ENCODE data around the gene NEBL. TPM values are rescaled to one million over a fixed set of nuclear protein-coding genes. Genes with fewer than 3 reads are reported as not detected.
"Not testable (repeated sequence)": the region's sequence is repeated elsewhere in the genome, so short reads cannot be mapped to it uniquely, and the experiment has no call there.

The NEBL gene, protein sequence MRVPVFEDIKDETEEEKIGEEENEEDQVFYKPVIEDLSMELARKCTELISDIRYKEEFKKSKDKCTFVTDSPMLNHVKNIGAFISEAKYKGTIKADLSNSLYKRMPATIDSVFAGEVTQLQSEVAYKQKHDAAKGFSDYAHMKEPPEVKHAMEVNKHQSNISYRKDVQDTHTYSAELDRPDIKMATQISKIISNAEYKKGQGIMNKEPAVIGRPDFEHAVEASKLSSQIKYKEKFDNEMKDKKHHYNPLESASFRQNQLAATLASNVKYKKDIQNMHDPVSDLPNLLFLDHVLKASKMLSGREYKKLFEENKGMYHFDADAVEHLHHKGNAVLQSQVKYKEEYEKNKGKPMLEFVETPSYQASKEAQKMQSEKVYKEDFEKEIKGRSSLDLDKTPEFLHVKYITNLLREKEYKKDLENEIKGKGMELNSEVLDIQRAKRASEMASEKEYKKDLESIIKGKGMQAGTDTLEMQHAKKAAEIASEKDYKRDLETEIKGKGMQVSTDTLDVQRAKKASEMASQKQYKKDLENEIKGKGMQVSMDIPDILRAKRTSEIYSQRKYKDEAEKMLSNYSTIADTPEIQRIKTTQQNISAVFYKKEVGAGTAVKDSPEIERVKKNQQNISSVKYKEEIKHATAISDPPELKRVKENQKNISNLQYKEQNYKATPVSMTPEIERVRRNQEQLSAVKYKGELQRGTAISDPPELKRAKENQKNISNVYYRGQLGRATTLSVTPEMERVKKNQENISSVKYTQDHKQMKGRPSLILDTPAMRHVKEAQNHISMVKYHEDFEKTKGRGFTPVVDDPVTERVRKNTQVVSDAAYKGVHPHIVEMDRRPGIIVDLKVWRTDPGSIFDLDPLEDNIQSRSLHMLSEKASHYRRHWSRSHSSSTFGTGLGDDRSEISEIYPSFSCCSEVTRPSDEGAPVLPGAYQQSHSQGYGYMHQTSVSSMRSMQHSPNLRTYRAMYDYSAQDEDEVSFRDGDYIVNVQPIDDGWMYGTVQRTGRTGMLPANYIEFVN
- total RNA-seq: 1 to 10 TPM; 2.8 to 4.3 TPM
- under 1 TPM; 0.18 to 0.25 TPM for polyA plus RNA-seq
- long read RNA-seq, donor 1, partial matches to known transcripts: 0 of 1 reads
- long read RNA-seq, donor 1, other reads (novel, unspliced or antisense): 1 of 1 reads
- long read RNA-seq, donor 2: 0 reads

DNA sequence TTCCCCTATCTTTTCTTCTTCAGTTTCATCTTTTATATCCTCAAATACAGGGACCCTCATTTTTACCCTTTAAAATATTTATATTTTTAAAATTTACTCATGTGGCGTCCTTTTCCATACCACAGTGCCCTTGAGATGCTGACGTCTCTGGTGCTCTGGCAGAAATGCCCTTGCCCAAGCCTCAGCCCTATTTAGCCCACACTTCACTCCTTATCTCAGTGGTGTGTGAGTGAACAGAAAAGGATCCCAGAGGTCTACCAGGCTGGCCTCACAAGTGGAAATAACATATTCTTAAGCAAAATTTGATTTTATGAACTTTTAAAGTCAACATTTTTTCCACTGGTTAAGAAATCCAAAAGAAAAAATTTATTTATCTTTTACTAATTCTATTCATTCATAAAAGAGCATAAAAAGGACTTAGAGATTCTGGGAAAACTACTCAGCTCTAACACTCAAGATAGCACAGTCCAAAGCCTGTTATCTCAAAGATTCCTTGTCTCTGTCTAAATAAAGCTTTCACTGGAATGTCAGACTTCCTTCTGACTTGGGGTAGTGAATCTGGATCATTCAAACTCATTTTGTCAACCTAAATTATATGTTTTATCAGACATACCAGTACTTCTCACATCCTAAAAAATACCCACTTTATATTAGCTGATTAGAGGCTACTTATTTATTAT lies at the start of gene NEBL:
Gene NEBL, minus strand, starts transcription at position 166 of the 680 bp plus-strand sequence. Its CDS starts 106 bp downstream, at position 60.
- 54 to 58% methylated on average over 2 of the region's 2 CpGs for WGBS, 2 donors
- Histone ChIP-seq H3K27me3 (ENCODE audit: control insufficient read depth in 1 of 2, insufficient read depth in 2 of 2, low read length in 1 of 2) (no peaks in the 10 kb centered on the region), H3K27ac (ENCODE audit: low read depth in 1 of 2, low read length in 2 of 2) (no peak within 1 kb of the TSS), H3K4me3 (ENCODE audit: low read length in 2 of 2) (no peak within 1 kb of the TSS), H3K9me3 (ENCODE audit: control insufficient read depth, low read length) (no peaks in the 10 kb centered on the region), H3K36me3 (ENCODE audit: control insufficient read depth in 1 of 2, insufficient read depth in 2 of 2, low read length in 1 of 2) (no peaks in the 10 kb centered on the region), H3K4me1 (ENCODE audit: control insufficient read depth in 1 of 2, insufficient read depth in 2 of 2, low read length in 2 of 2) (no peaks in the 10 kb centered on the region)
- ATAC-seq (ENCODE audit: low FRiP score): no peak
- intact Hi-C loops (cut with DNase I): no loop called here
- no peak for DNase-seq

- intact Hi-C loops (cut with DNase I): no loop called here
- 84 to 86% methylated on average over 9 of the region's 9 CpGs for WGBS, 2 donors
- no peaks in the 10 kb centered on the region for H3K9me3 ChIP-seq (ENCODE audit: control insufficient read depth, low read length)
These were observed 48.6 kb upstream of the NEBL start for GRCh38 chr10:20945546-20946332.

DNA sequence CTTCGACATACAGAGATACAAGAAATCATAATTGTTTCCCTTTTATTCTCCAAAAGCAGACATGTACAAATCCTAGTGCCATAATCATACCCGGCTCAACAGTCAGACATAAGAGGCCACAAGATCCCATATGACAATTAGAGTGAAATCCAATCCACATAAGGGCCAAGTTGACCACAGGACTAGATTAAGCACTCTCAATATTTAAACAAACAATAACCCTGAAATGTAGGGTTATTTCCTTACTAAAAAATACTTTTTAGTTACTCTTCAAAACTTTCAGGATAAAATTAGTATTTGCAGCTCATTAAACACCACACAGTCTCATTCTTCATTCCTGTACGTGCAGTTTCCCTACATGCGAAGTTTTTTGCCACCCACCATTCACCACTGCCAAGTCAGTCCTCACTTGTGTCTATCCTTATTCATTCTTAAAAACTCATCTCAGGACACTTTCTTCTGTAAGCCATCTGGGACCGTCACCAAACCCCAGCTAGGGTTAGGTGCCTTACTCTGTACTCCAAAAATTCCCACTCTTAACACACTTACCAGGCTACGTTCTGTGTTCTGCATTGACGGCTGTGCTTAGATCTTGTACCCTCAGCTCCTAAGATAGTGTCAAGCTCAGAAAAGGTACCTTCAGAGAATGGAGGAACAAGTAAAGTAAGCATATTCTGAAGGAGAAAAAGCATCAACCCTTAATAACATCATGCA lies 47.8 kb upstream of the NEBL start:
- Histone ChIP-seq H3K27ac (ENCODE audit: low read depth in 1 of 2, low read length in 2 of 2) (no peak overlapping the region), H3K4me1 (ENCODE audit: control insufficient read depth in 1 of 2, insufficient read depth in 2 of 2, low read length in 2 of 2) (no peaks in the 10 kb centered on the region), H3K9me3 (ENCODE audit: control insufficient read depth, low read length) (no peaks in the 10 kb centered on the region), H3K4me3 (ENCODE audit: low read length in 2 of 2) (no peak overlapping the region), H3K36me3 (ENCODE audit: control insufficient read depth in 1 of 2, insufficient read depth in 2 of 2, low read length in 1 of 2) (no peaks in the 10 kb centered on the region), H3K27me3 (ENCODE audit: control insufficient read depth in 1 of 2, insufficient read depth in 2 of 2, low read length in 1 of 2) (no peaks in the 10 kb centered on the region)
- no peak for DNase-seq
- WGBS, 2 donors: 91 to 93% methylated on average over 7 of the region's 7 CpGs
- intact Hi-C loops (cut with DNase I): no loop called here
- no peak for ATAC-seq (ENCODE audit: low FRiP score)

More at GRCh38 chr10:20945546-20946332, 48.6 kb upstream of the NEBL start:
- ATAC-seq (ENCODE audit: low FRiP score): no peak
- Histone ChIP-seq H3K27me3 (ENCODE audit: control insufficient read depth in 1 of 2, insufficient read depth in 2 of 2, low read length in 1 of 2) (no peaks in the 10 kb centered on the region), H3K4me3 (ENCODE audit: low read length in 2 of 2) (no peak overlapping the region), H3K36me3 (ENCODE audit: control insufficient read depth in 1 of 2, insufficient read depth in 2 of 2, low read length in 1 of 2) (no peaks in the 10 kb centered on the region), H3K27ac (ENCODE audit: low read depth in 1 of 2, low read length in 2 of 2) (no peak overlapping the region), H3K4me1 (ENCODE audit: control insufficient read depth in 1 of 2, insufficient read depth in 2 of 2, low read length in 2 of 2) (no peaks in the 10 kb centered on the region)
- DNase-seq: no peak

DNA sequence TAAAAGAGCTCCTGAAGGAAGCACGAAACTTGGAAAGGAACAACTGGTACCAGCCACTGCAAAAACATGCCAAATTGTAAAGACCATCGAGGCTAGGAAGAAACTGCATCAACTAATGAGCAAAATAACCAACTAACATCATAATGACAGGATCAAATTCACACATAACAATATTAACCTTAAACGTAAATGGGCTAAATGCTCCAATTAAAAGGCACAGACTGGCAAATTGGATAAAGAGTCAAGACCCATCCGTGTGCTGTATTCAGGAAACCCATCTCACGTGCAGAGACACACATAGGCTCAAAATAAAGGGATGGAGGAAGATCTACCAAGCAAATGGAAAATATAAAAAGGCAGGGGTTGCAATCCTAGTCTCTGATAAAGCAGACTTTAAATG lies 42.3 kb upstream of the NEBL start:
- intact Hi-C loops (cut with DNase I); H3K27me3 ChIP-seq (ENCODE audit: control insufficient read depth in 1 of 2, insufficient read depth in 2 of 2, low read length in 1 of 2); H3K27ac ChIP-seq (ENCODE audit: low read depth in 1 of 2, low read length in 2 of 2); H3K4me3 ChIP-seq (ENCODE audit: low read length in 2 of 2); H3K4me1 ChIP-seq (ENCODE audit: control insufficient read depth in 1 of 2, insufficient read depth in 2 of 2, low read length in 2 of 2); ATAC-seq (ENCODE audit: low FRiP score); H3K36me3 ChIP-seq (ENCODE audit: control insufficient read depth in 1 of 2, insufficient read depth in 2 of 2, low read length in 1 of 2); H3K9me3 ChIP-seq (ENCODE audit: control insufficient read depth, low read length); DNase-seq: not testable (repeated sequence)
- WGBS, 2 donors: 37 to 78% methylated on average over 2 to 4 of the region's 5 CpGs

GRCh38 chr10:20936396-20936795 lies 39.3 kb upstream of the NEBL start:
- H3K9me3 ChIP-seq (ENCODE audit: control insufficient read depth, low read length): peaks cover 3% of the 10 kb centered on the region
- ATAC-seq (ENCODE audit: low FRiP score) (no peak), DNase-seq (no peak)
- H3K27me3 ChIP-seq (ENCODE audit: control insufficient read depth in 1 of 2, insufficient read depth in 2 of 2, low read length in 1 of 2): no peaks in the 10 kb centered on the region
- no peaks in the 10 kb centered on the region for H3K4me1 ChIP-seq (ENCODE audit: control insufficient read depth in 1 of 2, insufficient read depth in 2 of 2, low read length in 2 of 2)
- H3K27ac ChIP-seq (ENCODE audit: low read depth in 1 of 2, low read length in 2 of 2): no peak overlapping the region
- H3K4me3 ChIP-seq (ENCODE audit: low read length in 2 of 2): no peak overlapping the region
- H3K36me3 ChIP-seq (ENCODE audit: control insufficient read depth in 1 of 2, insufficient read depth in 2 of 2, low read length in 1 of 2): no peaks in the 10 kb centered on the region
- intact Hi-C loops (cut with DNase I): no loop called here

- DNase-seq (no peak), ATAC-seq (ENCODE audit: low FRiP score) (no peak)
- H3K27ac ChIP-seq (ENCODE audit: low read depth in 1 of 2, low read length in 2 of 2): no peak overlapping the region
- no peaks in the 10 kb centered on the region for H3K36me3 ChIP-seq (ENCODE audit: control insufficient read depth in 1 of 2, insufficient read depth in 2 of 2, low read length in 1 of 2)
- H3K4me1 ChIP-seq (ENCODE audit: control insufficient read depth in 1 of 2, insufficient read depth in 2 of 2, low read length in 2 of 2): no peaks in the 10 kb centered on the region
- peaks cover 3% of the 10 kb centered on the region for H3K9me3 ChIP-seq (ENCODE audit: control insufficient read depth, low read length)
- no peaks in the 10 kb centered on the region for H3K27me3 ChIP-seq (ENCODE audit: control insufficient read depth in 1 of 2, insufficient read depth in 2 of 2, low read length in 1 of 2)
- WGBS, 2 donors: 51 to 78% methylated on average over 2 of the region's 2 CpGs
- intact Hi-C loops (cut with DNase I): no loop called here
- no peak overlapping the region for H3K4me3 ChIP-seq (ENCODE audit: low read length in 2 of 2)
These were observed 38.8 kb upstream of the NEBL start for GRCh38 chr10:20935931-20936330.

- no peaks in the 10 kb centered on the region for H3K36me3 ChIP-seq (ENCODE audit: control insufficient read depth in 1 of 2, insufficient read depth in 2 of 2, low read length in 1 of 2)
- no peak overlapping the region for H3K4me3 ChIP-seq (ENCODE audit: low read length in 2 of 2)
- peaks cover 3% of the 10 kb centered on the region for H3K9me3 ChIP-seq (ENCODE audit: control insufficient read depth, low read length)
- H3K27me3 ChIP-seq (ENCODE audit: control insufficient read depth in 1 of 2, insufficient read depth in 2 of 2, low read length in 1 of 2): peaks cover 0 to 4% of the 10 kb centered on the region in 2 donors
- ATAC-seq (ENCODE audit: low FRiP score) (no peak), DNase-seq (no peak)
- no peak overlapping the region for H3K27ac ChIP-seq (ENCODE audit: low read depth in 1 of 2, low read length in 2 of 2)
- no peaks in the 10 kb centered on the region for H3K4me1 ChIP-seq (ENCODE audit: control insufficient read depth in 1 of 2, insufficient read depth in 2 of 2, low read length in 2 of 2)
- intact Hi-C loops (cut with DNase I): no loop called here
- 79 to 83% methylated on average over 8 of the region's 8 CpGs for WGBS, 2 donors
These were observed 38.2 kb upstream of the NEBL start for GRCh38 chr10:20935301-20935700.
